WTC11 (cell line): ENCODE data around the gene NAALADL2. TPM values are rescaled to one million over a fixed set of nuclear protein-coding genes. Genes with fewer than 3 reads are reported as not detected.

Source experiments
- ATAC-seq: fragments of 200-7000 bp; cut with Tn5 transposase; 2 replicates; pipeline ENCODE4 v1.10.0; 2021; ENCODE audit warnings: mild to moderate bottlenecking, moderate library complexity
- CTCF ChIA-PET: fragments of 300-600 bp; sonication (Branson Sonifier 250); formaldehyde crosslinking; loops from one replicate; lab custom pipeline; 2021; ENCODE audit warnings: antibody characterized with exemption; lab: Charles Lee
- POLR2A ChIA-PET: fragments of 350-600 bp; sonication (Branson Sonifier 250); formaldehyde crosslinking; loops from one replicate; lab custom pipeline; 2021; ENCODE audit warnings: antibody characterized with exemption; lab: Charles Lee
- DNase-seq: peaks from one replicate; pipeline ENCODE4 v3.0.0; 2021; ENCODE audit warnings: low spot score
- H3K27ac Mint-ChIP-seq: 2 replicates; pipeline ENCODE4 v1.8.0; 2021; ENCODE audit warnings: mixed read lengths
- H3K27me3 Mint-ChIP-seq: 2 replicates; pipeline ENCODE4 v1.8.0; 2021; ENCODE audit warnings: low read depth, mild to moderate bottlenecking, moderate library complexity, mixed read lengths
- H3K36me3 Mint-ChIP-seq: 2 replicates; pipeline ENCODE4 v1.8.0; 2021; ENCODE audit warnings: mixed read lengths
- H3K4me1 Mint-ChIP-seq: 2 replicates; pipeline ENCODE4 v1.8.0; 2022; ENCODE audit warnings: mixed read lengths
- H3K4me3 Mint-ChIP-seq: 2 replicates; pipeline ENCODE4 v1.8.0; 2021; ENCODE audit warnings: mild to moderate bottlenecking, moderate library complexity, mixed read lengths
- H3K9me3 Mint-ChIP-seq: 2 replicates; pipeline ENCODE4 v1.8.0; 2021; ENCODE audit warnings: mixed read lengths
- CDX4 ChIP-seq: fragments of 250-450 bp; sonication (Bioruptor Pico); IDR thresholded peaks from 2 replicates; pipeline ENCODE4 v1.9.0; 2021; ENCODE audit warnings: moderate library complexity, mild to moderate bottlenecking, inconsistent platforms, borderline replicate concordance
- CREM ChIP-seq: sonication (generic); formaldehyde crosslinking; IDR thresholded peaks from 2 replicates; pipeline ENCODE4 v1.8.1; 2022; ENCODE audit warnings: mild to moderate bottlenecking, missing genetic modification reagents, moderate library complexity
- CTCF ChIP-seq: fragments of 200-600 bp; IDR thresholded peaks from 2 replicates; pipeline ENCODE4 v1.8.0; 2022; ENCODE audit warnings: antibody characterized with exemption
- E2F1 ChIP-seq: sonication (generic); formaldehyde crosslinking; IDR thresholded peaks from 2 replicates; pipeline ENCODE4 v1.8.0; 2022; ENCODE audit warnings: mild to moderate bottlenecking, missing genetic modification reagents
- ERG ChIP-seq: fragments of 250-450 bp; sonication (Bioruptor Pico); IDR thresholded peaks from 2 replicates; pipeline ENCODE4 v1.8.0; 2021; ENCODE audit warnings: mild to moderate bottlenecking
- FOXP1 ChIP-seq: sonication (generic); formaldehyde crosslinking; IDR thresholded peaks from 2 replicates; pipeline ENCODE4 v1.8.0; 2022; ENCODE audit warnings: missing genetic modification reagents, mild to moderate bottlenecking, moderate library complexity, borderline replicate concordance
- GTF2I ChIP-seq: fragments of 250-450 bp; sonication (Bioruptor Pico); conservative IDR thresholded peaks from 2 replicates; pipeline ENCODE4 v1.4.0; 2021; ENCODE audit warnings: mild to moderate bottlenecking
- JAZF1 ChIP-seq: fragments of 250-450 bp; sonication (Bioruptor Pico); IDR thresholded peaks from 2 replicates; pipeline ENCODE4 v1.9.0; 2021; ENCODE audit warnings: moderate library complexity, mild to moderate bottlenecking, inconsistent platforms
- JUN ChIP-seq: sonication (generic); formaldehyde crosslinking; IDR thresholded peaks from 2 replicates; pipeline ENCODE4 v1.8.0; 2023; ENCODE audit warnings: mild to moderate bottlenecking, missing genetic modification reagents
- NFYB ChIP-seq: sonication (generic); formaldehyde crosslinking; conservative IDR thresholded peaks from 2 replicates; pipeline ENCODE4 v1.8.0; 2022; ENCODE audit warnings: low read depth, missing genetic modification reagents
- NR3C1 ChIP-seq: sonication (generic); formaldehyde crosslinking; conservative IDR thresholded peaks from 2 replicates; pipeline ENCODE4 v1.8.1; 2023; ENCODE audit warnings: low read depth, mild to moderate bottlenecking, missing genetic modification reagents
- SOX15 ChIP-seq: fragments of 250-450 bp; sonication (Bioruptor Pico); IDR thresholded peaks from 2 replicates; pipeline ENCODE4 v1.9.0; 2021; ENCODE audit warnings: mild to moderate bottlenecking
- TCF7 ChIP-seq: sonication (generic); formaldehyde crosslinking; IDR thresholded peaks from 2 replicates; pipeline ENCODE4 v1.8.0; 2022; ENCODE audit warnings: mild to moderate bottlenecking, low read depth, missing genetic modification reagents, moderate library complexity
- TEAD4 ChIP-seq: sonication (generic); formaldehyde crosslinking; IDR thresholded peaks from 2 replicates; pipeline ENCODE4 v1.8.0; 2022; ENCODE audit warnings: mild to moderate bottlenecking, missing genetic modification reagents
- TP53 ChIP-seq: sonication (generic); formaldehyde crosslinking; IDR thresholded peaks from 2 replicates; pipeline ENCODE4 v1.8.1; 2023; ENCODE audit warnings: mild to moderate bottlenecking, missing genetic modification reagents
- ZNF138 ChIP-seq: sonication (generic); formaldehyde crosslinking; conservative IDR thresholded peaks from 2 replicates; pipeline ENCODE4 v1.8.1; 2022; ENCODE audit warnings: mild to moderate bottlenecking, moderate library complexity, missing genetic modification reagents
- ZNF219 ChIP-seq: sonication (generic); formaldehyde crosslinking; IDR thresholded peaks from 2 replicates; pipeline ENCODE4 v1.8.0; 2023; ENCODE audit warnings: missing genetic modification reagents, mild to moderate bottlenecking, borderline replicate concordance
- ZNF416 ChIP-seq: fragments of 250-450 bp; sonication (Bioruptor Pico); IDR thresholded peaks from 2 replicates; pipeline ENCODE4 v1.9.0; 2021; ENCODE audit warnings: mild to moderate bottlenecking, inconsistent platforms
- ZSCAN18 ChIP-seq: fragments of 250-450 bp; sonication (Bioruptor Pico); IDR thresholded peaks from 2 replicates; pipeline ENCODE4 v2.1.2; 2022; ENCODE audit warnings: mild to moderate bottlenecking, moderate library complexity
- total RNA-seq: library from RNA; stranded (reverse); gene quantifications from 3 replicates; pipeline ENCODE4 v1.2.3, GENCODE V29; 2021
- TF ChIP-seq, protein P1 (sequence below): sonication (generic); formaldehyde crosslinking; IDR thresholded peaks from 2 replicates; pipeline ENCODE4 v1.8.1; 2023; ENCODE audit warnings: mild to moderate bottlenecking, moderate library complexity, missing genetic modification reagents
- TF ChIP-seq, protein P2 (sequence below): sonication (generic); formaldehyde crosslinking; IDR thresholded peaks from 2 replicates; pipeline ENCODE4 v1.8.1; 2022; ENCODE audit warnings: low read depth, missing genetic modification reagents, borderline replicate concordance

Gene NAALADL2
- total RNA-seq, 1 experiment from 2014 or later: 1.2 TPM

- TF ChIP-seq, protein P1, sequence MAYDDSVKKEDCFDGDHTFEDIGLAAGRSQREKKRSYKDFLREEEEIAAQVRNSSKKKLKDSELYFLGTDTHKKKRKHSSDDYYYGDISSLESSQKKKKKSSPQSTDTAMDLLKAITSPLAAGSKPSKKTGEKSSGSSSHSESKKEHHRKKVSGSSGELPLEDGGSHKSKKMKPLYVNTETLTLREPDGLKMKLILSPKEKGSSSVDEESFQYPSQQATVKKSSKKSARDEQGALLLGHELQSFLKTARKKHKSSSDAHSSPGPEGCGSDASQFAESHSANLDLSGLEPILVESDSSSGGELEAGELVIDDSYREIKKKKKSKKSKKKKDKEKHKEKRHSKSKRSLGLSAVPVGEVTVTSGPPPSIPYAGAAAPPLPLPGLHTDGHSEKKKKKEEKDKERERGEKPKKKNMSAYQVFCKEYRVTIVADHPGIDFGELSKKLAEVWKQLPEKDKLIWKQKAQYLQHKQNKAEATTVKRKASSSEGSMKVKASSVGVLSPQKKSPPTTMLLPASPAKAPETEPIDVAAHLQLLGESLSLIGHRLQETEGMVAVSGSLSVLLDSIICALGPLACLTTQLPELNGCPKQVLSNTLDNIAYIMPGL: no peak
- TF ChIP-seq TEAD4 (CRISPR knock-in tag) (no peak), E2F1 (no peak), JAZF1 (no peak), NR3C1 (CRISPR knock-in tag) (no peak)
- TF ChIP-seq, protein P2, sequence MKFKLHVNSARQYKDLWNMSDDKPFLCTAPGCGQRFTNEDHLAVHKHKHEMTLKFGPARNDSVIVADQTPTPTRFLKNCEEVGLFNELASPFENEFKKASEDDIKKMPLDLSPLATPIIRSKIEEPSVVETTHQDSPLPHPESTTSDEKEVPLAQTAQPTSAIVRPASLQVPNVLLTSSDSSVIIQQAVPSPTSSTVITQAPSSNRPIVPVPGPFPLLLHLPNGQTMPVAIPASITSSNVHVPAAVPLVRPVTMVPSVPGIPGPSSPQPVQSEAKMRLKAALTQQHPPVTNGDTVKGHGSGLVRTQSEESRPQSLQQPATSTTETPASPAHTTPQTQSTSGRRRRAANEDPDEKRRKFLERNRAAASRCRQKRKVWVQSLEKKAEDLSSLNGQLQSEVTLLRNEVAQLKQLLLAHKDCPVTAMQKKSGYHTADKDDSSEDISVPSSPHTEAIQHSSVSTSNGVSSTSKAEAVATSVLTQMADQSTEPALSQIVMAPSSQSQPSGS (CRISPR knock-in tag): no peak
Observed at GRCh38 chr3:175198991-175199783, 340.1 kb downstream of the NAALADL2 start (continued).

GRCh38 chr3:175199961-175200360 is 340.8 kb downstream of the NAALADL2 start:
- CTCF ChIA-PET: no interaction called here

More at GRCh38 chr3:175199961-175200360, 340.8 kb downstream of the NAALADL2 start:
- H3K9me3 Mint-ChIP-seq: peaks cover 20% of the 10 kb centered on the region
- TF ChIP-seq NFYB (no peak), SOX15 (CRISPR knock-in tag) (no peak), JUN (CRISPR knock-in tag) (no peak), CREM (CRISPR knock-in tag) (no peak), TP53 (CRISPR knock-in tag) (no peak), CTCF (no peak), ZNF219 (CRISPR knock-in tag) (no peak), ERG (CRISPR knock-in tag) (no peak), ZSCAN18 (CRISPR knock-in tag) (no peak), GTF2I (CRISPR knock-in tag) (no peak), FOXP1 (CRISPR knock-in tag) (no peak), ZNF138 (CRISPR knock-in tag) (no peak), TCF7 (no peak), CDX4 (no peak), ZNF416 (CRISPR knock-in tag) (no peak)
- ATAC-seq (no peak), DNase-seq (no peak)
- no peaks in the 10 kb centered on the region for H3K27me3 Mint-ChIP-seq
- peaks cover 19% of the 10 kb centered on the region for H3K4me1 Mint-ChIP-seq
- no peak overlapping the region for H3K4me3 Mint-ChIP-seq
- H3K27ac Mint-ChIP-seq: no peak overlapping the region
- no peaks in the 10 kb centered on the region for H3K36me3 Mint-ChIP-seq
- POLR2A ChIA-PET: no interaction called here
